Stimulated activated CD8-positive, alpha-beta memory T cell treated with anti-CD3 and anti-CD28 coated beads, Interleukin-4, amount 100 ng/mL, for 24 hours (primary cell): Measurements from ENCODE around the gene FNDC10.
"Not testable (repeated sequence)": the region's sequence is repeated elsewhere in the genome, so short reads cannot be mapped to it uniquely, and the experiment has no call there.

ENCODE experiments used
- DNase-seq: peaks from one replicate; pipeline ENCODE4 v3.0.0-alpha.2; 2020; ENCODE audit warnings: low read depth

FNDC10 gene

DNA sequence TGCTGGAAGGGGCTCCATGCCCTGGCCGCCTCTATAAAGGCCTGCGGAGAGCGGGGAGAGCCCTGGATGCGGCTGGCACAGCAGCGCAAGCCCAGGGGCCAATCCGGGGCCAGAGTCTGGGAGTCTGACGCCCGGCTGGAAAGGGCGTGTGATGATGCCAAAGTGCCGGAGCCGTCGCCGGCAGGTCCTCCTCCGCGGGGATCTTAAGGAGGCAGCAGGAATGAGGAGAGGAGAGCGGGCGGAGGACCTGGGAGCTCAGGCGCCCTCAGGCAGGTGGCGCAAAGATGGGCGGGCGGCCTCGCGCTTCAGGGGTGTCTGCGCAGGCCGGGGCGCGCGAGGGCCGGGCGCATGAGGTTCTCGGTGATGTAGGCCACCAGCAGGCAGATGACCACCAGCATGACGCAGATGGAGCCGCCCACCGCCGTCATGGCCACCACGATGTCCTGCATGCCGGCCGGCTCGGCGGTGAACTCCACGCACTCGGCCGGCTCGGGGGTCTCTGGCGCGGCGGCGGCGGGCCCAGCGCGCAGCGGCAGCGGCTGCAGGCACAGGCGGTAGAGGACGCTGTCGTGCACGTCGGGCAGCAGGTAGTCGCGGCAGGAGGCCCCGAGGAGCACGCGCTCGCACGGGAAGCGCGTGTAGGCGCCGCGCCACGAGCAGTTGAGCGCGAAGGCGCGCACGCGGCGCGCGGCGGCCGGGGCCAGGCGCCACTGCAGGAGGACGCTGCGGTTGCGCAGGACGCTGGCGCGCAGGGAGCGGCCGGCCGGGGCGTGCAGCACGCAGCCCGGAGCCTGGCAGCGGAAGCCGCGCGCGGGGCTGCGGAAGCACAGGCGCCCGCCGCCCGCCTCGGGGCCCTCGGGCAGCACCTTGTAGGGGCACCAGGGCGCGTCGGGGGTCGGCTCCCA, 653 bp downstream of the FNDC10 start:
- no peak for DNase-seq

DNA sequence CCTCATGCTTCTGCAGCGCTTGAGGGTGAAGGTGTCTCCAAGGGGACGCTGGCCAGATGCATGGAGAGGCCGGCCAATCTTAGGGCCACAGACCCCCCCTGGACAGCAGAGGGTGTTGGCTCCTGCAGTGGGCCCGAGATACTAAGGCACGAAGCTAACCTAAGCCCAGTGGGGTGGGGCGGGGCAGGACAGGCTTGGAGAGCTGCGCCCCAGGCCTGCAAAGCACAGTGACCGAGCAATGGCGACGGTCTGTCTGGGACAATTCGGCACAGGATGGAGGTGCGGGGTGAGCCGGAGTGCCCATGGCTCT, 1.3 kb downstream of the FNDC10 start:
- no peak for DNase-seq

DNA sequence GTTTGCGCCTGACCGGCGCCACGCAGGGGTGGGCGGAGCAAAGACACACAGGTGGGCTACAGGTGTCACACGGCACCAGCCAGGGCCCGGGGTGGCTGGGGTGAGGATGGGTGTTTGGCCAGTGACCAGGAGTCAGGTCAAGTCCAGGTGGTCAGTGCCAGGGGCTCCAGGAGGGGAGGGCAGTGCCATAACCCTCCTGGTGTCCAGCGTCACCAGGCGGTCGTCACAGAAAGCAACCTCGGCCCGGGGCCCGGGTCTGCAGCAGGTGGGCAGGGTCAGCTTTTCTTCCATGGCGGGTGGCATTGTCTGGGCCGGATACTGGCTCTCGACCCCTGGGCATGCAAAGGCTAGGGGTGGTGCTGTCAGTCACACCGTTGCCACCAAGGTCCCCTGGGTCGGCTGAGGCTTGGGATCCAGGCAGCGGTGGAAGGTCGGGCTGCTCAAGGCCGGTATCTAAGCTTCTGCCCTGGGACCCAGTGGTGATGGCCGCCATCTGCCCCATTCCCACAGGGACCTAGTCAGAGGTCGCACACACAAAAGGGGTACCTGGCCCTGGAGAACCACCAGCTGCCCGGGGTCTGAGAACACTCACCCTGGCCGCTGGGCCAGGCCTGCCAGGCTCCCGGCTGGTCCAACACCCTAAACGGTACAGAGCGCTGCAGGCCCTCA, 1.8 kb downstream of the FNDC10 start:
- DNase-seq = no peak

DNA sequence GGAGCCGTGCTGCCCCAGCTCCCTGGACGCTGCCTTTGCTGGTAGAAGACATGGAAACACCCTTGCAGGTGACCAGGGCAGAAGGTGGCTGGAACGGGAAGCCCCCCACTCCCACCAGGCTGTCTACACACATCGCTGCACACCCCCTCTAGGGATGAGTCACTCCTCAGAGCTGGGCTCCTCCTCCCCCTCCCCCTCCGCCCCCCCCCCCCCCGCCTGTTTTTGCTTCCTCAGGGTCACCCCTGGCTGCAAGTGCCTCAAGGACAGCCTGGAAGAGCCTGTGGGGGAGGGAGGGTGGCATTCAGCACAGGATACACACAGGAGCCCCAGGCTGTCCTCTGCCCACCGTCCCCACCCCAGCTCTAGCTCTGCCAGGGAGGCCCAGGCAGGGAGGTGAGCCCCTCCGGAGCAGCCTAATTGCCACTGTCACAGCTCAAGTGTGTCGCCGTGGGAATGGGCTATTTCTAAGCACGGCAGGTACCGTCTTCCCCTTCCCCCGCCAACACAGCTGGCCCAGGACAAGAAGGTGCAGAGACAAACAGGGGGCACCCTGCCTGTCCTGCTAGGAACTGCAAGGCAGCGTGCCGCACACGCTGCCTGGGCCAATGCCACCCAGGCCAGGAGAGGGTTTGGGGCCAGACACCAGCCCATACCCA, 2.5 kb downstream of the FNDC10 start:
- DNase-seq = no peak

DNA sequence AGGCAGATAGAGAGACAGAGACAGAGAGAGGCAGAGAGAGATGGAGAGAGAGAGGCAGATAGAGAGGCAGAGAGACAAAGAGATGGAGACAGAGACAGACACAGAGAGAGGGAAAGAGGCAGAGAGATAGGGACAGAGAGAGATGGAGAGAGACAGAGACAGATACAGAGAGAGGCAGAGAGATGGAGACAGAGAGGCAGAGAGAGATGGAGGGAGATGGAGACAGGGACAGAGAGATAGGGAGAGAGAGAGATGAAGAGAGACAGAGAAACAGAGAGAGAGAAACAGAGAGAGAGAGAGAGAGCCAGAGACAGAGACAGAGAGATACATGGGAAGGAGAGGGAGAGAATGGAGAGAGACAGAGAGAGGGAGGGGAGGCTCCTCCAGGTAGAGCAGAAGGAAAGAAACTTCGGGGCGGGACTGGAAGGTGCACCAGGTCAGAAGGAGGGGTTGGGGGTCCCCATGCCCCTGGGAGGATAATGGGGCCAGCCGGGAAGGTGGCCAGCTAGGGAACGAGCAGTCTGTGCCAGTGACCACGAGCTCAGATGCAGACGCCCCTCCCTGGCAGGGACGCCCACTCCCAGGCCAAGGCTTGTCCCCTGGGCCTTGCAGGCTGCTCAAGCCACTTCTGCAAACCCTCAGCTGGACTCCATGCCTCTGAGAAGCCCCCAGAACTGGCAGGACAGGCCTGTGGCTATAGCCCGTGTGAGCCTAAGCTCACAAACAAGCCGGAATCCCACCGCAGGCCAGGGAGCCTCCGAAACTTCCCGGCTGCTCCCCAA, 3.3 kb downstream of the FNDC10 start:
- no peak for DNase-seq

DNA sequence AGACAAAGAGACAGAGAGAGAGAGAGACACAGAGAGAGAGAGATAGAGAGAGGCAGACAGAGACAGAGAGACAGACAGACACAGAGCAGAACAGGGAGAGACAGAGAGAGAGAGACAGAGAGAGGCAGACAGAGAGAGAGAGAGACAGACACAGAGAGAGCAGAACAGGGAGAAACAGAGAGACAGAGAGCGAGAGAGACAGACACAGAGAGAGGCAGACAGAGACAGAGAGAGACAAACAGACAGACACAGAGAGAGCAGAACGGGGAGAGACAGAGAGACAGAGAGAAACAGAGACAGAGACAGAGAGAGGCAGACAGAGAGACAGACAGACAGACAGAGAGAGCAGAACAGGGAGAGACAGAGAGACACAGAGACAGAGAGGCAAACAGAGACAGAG, 4.6 kb downstream of the FNDC10 start:
- not testable (repeated sequence) for DNase-seq

DNA sequence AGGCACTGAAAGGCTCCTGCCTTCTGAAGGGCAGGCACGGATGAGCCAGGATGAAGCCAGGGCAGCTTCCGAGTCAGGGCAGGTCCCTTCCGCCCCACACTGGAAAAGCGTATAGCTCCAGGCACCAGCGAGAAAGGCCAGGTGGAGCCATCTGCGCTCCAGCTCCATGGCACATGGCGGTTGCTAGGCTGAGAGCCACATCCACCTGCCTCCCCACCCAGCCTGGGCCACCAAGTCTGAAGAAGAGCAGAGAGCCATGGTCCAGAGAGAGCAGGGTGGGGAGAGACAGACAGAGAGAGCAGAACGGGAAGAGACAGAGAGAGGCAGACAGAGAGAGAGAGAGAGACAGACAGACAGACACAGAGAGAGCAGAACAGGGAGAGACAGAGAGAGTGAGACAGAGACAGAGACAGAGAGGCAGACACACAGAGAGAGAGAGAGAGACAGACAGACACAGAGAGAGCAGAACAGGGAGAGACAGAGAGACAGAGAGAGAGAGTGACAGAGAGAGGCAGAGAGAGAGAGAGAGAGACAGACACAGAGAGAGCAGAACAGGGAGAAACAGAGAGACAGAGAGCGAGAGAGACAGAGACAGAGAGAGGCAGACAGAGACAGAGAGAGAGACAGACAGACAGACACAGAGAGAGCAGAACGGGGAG, 5.2 kb downstream of the FNDC10 start:
- DNase-seq = no peak

DNA sequence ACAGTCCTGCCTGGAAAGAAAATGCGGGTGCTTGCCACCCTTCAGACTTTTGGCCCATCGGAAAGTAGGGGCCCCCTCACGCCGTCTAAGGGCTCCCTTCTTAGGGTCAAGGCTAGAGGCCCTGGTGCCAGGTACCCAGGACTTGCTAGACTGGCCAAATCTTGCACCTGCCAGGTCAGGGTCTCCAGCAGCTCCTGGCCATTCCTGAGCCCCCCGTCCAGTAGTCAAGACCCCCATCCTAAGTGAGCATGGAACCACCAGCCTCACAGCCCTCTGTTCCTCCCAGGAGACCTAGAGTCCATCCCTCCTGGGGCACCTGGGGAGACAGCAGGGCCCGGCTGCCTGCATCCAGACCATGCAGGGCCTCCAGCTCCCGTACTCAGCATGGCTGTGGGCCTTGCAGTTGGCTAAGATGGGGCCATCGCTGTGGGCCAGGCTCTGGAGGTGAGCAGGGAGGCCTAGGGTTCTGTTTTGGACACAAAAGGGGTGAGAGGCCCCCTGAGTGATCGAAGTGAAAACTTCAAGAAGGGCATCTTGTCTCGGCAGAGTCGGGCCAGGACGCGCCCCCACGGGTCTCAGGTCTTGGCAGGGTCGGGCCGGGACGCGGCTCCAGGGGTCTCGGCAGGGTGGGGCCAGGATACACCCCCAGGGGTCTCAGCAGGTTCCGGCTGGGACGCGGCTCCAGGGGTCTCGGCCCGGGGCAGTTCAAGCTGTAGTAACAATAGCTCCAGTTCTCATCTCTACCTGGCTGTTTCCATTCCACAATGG, 5.9 kb downstream of the FNDC10 start:
- DNase-seq = no peak

DNA sequence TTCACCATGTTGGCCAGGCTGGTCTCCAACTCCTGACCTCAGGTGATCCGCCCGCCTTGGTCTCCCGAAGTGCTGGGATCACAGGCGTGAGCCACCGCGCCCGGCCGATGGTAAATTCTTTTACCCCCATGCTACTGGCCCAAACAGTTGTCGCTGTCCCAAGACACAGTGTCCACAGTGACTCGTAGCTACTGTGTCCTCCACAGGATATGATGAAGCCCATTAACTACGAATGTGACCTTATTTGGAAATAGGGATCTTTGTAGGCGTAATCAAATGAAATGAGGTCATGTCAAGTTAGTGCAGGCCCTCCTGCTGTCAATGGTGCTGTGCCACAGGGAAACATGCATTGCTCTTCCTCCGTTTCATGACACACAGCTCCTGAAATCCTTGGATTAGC, 8.5 kb downstream of the FNDC10 start:
- no peak for DNase-seq

DNA sequence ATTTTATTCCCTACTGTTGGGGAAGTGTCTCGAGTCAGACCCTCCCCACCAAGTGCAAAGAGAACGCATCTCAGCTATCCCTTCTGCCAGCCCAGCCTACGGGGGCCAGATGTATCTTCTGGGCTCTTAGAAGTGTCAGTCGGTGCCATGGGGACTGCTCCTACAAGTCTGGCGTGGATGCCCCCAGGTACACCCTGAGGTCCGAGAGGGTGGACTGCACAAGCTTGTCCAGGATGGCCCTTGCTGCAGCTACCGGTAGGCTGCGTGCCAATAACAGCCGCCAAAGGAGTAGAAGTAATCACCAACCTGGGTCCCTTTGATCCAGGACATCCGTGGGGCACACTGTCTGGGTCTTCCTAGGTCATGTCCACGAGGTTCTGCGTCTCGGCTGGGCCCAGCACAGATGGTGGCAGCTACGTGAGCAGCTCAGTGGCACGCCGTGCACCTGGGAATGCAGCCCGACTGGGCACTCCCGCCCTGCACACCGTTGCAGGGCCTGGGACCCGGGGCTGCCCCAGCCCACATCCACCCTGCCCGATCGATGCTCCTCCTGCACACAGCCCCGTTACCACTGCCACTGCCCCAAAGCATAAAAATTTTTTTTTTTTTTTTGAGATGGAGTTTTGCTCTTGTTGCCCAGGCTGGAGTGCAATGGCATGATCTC, 16.5 kb downstream of the FNDC10 start:
- DNase-seq = no peak

DNA sequence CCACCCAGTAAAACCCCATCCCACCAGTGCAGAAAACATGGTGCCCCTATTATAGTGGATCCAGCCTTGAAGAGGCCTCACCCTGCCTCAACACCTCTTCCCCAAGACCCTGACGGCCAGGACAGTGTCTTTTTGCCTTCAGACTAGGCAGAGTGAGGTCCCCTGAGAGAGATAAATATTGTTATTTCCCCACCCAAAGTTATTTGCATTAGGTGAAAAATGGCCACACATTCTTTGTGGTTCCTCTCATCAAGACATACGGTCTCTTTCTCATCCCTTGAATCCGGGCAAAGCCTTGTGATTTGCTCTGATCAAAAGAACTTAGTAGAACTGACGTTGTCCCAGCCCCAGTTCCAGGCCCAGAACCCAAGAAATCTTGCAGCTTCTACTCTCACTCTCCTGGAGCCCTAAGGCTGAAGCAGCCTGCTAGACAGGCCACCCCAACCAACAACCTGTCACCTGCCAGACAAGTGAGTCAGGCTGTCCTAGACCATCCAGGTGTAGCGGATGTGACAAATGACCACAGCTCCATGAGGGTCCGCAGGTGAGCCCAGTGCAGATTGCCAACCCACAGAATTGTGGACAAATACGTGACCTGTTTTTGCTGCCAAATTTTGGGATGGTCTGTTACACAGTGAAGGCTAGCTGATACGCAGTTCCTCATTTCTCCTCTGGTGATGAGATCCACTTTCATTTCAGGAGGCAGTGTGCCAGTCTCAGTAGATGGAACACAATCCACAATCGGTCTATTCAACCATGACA, 17.2 kb downstream of the FNDC10 start:
- DNase-seq = no peak

DNA sequence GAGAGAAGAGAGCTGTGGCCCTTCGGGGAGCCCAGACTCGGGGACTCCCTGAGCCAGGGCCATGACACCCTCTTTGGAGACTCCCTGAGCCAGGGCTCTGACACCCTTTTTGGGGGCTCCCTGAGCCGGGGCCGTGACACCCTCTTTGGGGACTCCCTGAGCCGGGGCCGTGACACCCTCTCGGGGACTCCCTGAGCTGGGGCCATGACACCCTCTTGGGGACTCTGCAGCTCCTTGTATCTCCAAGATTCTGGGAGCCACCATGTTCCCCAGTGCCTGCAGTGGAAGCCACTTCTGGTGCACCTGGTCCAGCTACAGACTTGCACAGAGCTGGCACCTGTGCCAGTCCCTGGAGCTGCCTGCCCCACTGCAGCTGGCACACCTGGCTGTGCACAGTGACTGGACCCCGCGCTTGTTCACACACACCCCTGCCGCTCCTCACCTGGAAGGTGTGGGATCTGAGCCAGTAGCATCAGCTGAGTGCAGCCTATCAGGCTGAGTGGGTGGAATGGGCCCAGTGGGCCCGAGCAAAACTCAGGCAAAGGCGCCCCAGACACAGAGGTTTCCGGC, 21.5 kb downstream of the FNDC10 start:
- no peak for DNase-seq

DNA sequence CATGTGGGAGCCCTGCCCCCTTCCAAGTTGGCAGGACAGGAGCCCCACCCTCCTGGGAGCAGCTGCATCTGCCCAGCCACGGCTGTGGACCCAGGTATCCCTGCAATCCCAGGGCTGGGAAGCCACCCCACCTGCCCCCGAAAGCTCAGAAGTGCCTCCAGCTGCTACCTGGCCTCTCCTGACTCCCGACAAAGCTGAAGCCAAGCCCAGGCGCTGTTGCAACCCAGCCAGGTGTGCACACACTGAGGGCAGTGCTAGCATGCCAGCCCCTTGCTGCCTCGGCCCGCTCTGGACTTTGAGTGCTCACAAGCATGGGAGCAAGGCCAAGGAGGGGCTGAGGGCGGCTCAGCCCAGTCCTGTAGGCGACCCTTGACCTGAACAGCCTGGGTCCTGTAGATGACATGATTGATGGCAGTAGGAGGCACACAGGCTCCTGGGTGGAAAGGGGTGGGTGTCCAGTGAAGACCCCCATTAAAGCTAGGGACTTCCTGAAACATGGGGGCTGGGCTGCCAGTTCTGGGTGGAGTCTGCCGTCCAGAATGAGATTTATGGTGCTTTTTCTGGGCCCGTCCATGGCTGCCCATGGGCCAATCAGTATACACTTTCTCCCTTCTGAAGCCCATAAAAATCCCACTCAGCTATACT, 22.4 kb downstream of the FNDC10 start:
- no peak for DNase-seq

DNA sequence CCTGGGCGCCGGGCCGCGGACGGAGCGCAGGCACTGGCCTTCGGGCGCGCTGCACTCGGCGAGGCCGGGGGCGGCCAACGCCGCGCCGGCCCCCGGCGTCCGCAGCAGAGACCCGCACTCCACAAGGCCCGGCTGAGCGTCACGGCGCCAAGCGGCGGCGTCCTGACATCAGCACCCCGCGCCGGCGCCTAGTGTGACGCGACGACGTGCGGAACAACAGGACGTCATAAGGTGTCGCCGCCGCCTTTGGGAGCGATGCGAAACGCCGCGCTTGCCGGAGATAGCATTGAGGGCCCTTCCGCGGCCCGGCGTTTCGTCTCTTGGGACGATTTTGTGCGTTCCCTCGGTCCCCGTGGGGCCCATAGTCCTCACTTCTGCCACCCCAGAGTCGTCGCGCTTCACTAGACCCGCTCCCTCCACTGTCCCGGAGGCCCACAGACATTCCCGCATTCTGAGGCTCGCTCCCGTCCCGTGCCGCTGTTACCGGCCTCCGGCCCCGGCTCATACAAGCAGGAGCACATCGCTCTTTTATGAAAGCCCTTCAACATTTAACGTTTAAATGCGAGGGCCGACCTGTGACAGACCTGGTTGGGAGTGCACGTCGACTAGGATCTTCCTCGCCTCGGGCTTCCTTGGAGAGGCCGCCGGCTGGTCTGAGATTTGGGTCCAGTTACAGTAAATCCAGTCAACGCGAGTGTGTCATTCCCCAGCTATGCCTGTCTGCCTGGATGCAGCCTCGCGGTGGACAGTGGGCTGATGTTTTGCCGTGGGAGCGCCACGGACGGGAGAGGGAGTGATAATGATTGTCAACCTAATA, 25.0 kb downstream of the FNDC10 start, which contains the start of gene SSU72:
SSU72 (minus strand) TSS at position 143 of the 817 bp plus-strand sequence. CDS start 306 bp downstream, outside the sequence.
- DNase-seq = peak; percentile 92

DNA sequence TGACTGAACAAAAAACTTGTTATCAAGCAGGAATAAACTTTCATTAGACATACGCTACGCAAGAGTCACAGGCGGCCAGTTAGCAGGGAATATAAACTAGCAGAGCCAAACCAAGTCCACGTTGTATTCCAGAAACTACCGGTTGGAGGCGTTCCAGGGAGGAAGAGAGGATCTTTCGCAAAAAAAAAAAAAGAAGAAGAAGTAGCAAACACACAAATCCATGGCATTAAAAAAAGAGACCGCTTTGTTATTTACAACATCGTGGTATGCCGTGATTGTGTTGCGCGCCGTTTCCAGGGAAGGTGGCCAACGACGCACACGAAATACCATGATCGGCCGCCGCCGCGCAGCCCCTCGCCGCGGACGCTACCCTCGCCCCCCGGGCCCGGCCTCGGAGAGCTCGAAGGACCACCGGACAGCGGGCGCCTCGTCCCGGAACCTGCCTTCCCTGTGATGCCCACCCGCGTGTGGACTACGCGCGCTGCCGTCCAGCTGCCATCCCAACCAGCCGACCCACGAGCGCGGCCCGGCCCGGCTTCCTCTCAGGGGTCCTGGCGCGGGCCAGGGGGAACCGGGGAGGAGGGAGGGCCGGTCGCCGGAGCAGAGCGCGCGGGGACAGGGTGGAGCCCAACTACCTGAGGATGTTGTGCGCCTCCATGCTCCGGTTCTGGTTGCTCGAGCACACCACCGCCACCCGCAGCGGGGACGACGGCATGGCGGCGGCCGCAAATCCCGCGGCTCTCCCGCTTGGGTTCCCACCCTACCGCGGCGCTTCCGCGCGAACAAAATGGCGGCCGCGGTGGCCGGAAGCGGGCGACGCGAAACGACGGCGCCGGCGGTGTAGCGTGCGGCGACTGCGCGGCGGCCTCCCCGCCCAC, 25.9 kb downstream of the FNDC10 start:
- DNase-seq = peak; percentile 59

DNA sequence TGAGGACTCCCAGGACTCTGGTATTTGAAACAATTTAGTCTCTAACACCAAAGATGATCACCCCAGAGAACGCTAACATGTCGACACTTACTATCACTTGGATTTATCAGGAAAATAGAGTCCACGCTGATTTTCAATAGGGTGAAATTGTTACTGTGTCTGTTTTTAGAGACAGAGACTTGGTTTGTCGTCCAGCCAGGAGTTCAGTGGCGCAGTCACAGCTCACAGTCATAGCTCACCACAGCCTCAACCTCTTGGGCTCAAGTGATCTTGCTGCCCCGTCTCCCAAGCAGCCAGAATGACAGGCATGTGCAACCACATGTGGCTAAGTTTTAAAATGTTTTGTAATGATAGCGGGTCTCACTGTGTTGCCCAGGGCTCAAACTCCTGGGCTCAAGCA, 30.6 kb downstream of the FNDC10 start:
- DNase-seq = no peak

DNA sequence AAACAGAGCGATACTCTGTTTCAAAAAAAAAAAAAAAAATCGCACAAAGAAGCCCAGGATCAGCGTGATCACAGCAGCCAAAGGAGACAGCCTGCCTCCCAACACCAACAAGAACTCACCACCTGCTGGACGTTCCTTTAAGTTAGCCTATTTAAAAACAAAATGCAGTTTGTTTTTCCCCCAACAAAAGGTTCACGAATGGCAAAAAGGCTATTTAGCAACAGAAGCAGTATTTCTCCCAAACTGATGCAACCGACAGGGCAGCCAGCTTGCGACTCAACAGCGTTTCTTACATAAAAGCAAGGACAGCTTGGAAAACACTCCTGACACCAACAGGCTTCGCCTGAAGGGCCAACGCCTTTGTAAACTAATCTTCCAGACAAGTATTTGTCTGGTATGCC, 32.0 kb downstream of the FNDC10 start:
- no peak for DNase-seq
